Stimulated activated CD8-positive, alpha-beta memory T cell treated with anti-CD3 and anti-CD28 coated beads, Interleukin-2, amount 100 ng/mL, for 1 hour (primary cell): ENCODE measurements around the gene BRD7.

Experiments used
- DNase-seq, 2 donors: peaks; one replicate each; pipeline ENCODE4 v3.0.0-alpha.2; 2020; ENCODE audit warnings: low read depth in 2 of 2

Gene BRD7

DNA sequence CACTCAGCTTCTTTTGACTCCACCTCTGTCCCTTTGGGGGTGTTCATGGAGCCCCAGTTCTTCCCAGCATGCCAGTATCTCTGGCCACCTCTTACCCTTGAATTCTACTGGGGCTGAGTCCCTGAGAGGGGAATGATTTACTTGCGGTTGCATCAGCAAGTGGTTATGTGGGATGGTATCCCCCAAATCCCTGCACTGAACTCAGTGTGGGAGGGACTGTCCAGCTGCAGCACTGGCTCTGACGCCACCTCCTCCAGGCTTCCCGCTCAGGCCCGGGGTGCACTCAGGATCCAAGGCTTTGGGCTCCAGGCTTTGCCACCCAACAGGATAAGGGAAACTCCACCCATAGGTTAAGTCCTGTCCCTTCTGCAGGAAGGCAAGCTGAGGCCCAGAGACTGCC, 21.1 kb upstream of the BRD7 start:
- no peak for DNase-seq

GRCh38 chr16:50388496-50388895, 19.7 kb upstream of the BRD7 start:
- no peak for DNase-seq

- no peak for DNase-seq
Observed at GRCh38 chr16:50386774-50387173, 18.0 kb upstream of the BRD7 start.

GRCh38 chr16:50386139-50386538, 17.4 kb upstream of the BRD7 start:
- DNase-seq, result no peak

DNA sequence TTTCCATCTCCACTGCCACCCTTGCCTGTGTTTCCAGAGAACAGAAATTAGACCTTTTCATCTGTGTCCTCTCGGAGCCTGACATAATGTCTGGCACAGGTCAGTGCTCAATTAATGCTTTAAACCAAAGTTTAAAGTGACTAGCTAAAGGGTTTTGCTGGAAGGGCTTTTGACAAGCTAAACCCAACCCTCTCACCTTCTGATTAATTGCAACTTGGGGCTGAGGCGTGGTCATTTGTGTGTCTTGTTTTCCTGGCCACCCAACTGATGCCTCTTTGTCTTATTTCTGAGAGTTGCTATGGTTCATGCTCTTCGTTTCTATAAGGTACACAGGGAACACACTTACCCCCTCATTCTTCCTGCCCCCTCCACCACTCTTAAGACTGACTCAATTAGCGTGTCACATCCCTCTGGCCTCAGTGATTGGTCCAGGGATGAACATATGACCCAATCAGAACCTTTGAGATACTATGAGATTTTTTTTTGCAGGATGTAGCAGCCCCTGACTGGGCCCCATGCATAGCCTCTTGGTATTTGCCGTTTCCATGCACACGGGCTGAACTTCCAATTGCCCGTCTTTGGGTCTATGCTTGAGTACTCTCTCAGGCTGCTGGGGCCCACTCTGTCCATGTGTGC, 15.8 kb upstream of the BRD7 start:
- DNase-seq, result no peak

- DNase-seq, result no peak
Observed at GRCh38 chr16:50381679-50382440, 13.1 kb upstream of the BRD7 start.

GRCh38 chr16:50378417-50378816, 9.6 kb upstream of the BRD7 start:
- no peak for DNase-seq

DNA sequence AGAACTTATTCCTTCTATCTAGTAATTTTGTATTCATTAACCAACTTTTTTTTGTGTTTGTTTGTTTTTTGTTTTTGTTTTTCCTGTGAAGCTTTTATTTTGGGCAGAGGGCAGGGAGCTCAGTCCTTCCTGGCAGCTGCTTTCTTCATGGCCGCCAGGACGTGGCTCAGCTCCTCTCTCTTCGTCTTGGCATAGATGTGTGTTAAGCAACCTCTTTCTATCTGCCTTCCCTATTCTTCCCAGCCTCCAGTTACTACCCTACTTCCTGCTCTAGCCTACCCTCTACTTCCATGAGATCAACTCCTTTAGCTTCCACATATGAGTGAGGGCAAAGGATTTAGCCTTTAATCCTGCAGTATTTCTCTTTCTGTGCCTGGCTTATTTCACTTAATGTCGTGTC, 8.2 kb upstream of the BRD7 start:
- DNase-seq, result no peak

- no peak for DNase-seq
Observed at GRCh38 chr16:50373780-50374179, 5.0 kb upstream of the BRD7 start.

- DNase-seq, result no peak
Observed at GRCh38 chr16:50373345-50373701, 4.5 kb upstream of the BRD7 start.

- no peak for DNase-seq
Observed at GRCh38 chr16:50372611-50373344, 4.0 kb upstream of the BRD7 start.

DNA sequence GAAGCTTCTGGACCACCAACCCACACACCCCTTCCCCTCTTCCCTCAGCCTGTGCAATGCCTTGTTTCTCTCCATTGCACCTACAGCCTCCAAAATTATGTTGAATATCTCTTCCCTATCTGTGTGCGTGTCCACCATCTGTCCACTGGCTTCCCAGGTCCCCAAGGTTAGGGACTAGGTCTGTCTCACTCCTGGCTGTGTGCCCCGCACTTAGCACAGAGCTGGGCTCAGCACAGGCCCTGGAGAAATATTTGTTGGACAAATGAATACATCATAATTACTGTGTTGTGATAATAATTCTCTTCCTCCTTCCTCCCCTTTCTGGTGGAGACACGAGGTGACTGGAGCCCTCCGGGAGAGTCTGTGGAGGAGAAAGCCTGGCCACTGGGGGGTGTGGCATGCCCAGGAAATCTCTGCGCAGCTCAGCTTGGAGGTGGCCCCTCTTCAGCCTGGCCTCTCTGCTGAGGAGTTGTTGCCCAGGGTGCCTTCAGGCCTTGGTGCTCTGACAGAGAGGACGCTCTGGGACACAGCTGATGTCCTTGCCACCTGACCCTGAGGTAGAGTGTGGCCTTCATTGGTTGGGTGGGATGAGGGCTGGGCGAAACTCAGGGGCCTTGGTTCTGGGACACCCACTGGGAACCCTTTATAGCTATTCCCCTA, 3.3 kb upstream of the BRD7 start:
- DNase-seq, result no peak

DNA sequence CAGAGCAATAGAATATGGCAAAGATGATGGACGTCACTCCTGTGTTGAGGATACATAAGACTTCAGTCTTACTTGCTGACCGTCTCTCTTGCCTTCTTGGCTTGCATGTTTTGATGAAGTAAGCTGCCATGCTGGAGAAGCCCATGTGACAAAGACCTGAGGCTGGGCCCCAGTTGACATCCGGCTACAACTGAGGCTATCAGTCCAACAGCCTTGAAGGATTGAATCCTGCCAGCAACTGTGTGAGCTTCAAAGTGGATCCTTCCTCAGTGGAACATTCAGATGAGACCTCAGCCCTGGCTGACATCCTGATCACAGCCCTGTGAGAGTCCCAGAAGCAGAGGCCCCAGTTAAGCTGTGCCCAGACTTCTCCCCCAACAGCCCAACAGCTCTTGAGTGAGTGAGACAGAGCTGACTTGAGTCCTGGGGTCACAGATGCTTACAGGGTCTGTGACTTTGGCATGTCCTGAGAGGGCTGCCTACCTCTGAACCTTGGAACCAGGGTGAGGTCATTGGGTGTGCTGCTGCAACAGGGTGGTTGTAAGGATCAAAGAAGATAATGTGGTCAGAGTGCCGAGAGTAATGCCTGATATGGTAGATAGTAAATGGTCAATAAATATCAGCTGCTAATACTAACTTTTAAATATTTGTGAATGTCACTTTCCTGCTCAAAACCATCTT, 2.4 kb upstream of the BRD7 start:
- DNase-seq, result no peak

DNA sequence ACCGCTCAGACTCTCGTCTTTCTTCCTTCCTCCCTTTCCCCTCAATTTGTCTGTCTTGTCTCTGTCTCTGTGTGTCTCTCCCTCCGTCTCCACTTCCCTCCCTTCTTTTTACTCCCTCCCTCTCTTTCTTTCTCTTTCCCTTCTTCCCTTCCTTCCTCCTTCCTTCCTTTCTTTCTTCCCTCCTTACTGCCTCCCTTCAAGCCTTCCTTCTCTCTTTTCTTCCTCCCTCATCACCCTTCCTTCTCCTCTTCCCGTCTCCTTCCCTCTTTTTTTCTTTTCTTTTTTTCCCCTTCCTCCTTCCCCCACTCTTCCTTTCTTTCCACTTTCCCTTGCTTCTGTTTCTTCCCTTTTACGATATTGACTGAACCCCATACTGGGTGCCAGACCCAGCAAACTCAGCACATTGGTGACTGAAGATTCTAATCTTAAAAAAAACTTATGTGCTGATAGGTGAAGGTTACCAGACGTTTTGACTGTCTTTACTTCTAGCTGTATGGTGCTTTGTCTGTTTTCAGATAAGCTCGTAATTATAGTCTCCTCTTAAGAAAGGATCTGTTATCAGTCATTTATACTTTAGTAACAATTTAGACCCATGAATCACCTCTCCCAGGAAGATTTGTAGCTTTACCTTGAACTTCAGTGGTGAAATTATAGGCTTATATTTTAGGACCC, 481 bp upstream of the BRD7 start:
- no peak for DNase-seq

GRCh38 chr16:50367777-50368409, 895 bp downstream of the BRD7 start:
- no peak for DNase-seq

DNA sequence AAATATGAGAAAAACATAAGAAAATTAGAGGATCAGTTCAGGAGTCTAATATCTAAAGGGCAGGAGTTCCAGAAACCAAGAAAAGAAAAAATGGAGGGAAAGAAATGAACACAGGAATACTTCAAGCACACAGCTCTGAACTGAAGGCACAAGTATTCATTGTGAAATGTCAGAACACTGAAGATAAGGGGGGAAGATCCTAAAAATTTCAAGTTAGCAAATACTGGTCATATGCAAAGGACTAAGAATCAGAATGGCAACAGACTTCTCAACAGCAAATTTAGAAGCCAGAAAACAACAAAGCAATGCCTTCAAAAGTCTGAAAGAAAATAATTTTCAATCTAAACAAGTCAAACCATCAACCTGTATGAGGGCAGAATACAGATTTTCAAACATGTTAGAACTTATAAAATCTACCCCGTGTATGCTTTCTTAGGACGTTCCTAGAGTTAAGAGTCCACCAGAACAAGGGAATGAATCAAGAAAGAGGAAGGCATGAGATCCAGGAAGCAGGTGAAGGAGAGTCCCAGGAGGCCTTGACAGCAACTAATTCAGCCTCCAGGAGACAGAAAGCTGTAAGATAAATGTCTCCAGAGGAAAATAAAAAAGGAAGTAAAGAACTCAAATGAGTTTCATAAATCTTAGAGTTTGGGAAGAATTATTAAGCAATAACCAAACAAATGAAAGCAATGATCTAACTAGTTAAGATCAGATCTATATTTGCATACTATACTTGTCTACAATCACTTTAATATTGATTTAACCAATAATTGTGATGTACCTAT, 2.8 kb downstream of the BRD7 start:
- no peak for DNase-seq

DNA sequence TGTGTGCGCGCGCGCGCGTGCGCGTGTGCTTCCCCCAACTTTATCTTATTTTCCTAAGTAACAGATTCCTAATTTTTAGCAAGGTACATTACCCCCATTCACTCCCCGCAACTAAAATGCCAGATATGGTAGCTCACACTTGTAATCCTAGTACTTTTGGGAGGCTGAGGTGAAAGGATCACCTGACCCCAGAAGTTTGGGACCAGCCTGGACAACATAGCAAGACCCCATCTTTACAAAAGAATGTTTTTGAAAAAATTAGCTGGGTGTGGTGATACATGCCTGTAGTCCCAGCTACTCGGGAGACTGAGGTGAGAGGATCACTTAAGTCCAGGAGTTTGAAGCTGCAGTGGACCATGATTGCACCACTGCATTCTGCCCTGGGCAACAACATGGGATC, 5.1 kb downstream of the BRD7 start:
- DNase-seq, result no peak

GRCh38 chr16:50360779-50361178, 8.0 kb downstream of the BRD7 start:
- DNase-seq, result no peak

DNA sequence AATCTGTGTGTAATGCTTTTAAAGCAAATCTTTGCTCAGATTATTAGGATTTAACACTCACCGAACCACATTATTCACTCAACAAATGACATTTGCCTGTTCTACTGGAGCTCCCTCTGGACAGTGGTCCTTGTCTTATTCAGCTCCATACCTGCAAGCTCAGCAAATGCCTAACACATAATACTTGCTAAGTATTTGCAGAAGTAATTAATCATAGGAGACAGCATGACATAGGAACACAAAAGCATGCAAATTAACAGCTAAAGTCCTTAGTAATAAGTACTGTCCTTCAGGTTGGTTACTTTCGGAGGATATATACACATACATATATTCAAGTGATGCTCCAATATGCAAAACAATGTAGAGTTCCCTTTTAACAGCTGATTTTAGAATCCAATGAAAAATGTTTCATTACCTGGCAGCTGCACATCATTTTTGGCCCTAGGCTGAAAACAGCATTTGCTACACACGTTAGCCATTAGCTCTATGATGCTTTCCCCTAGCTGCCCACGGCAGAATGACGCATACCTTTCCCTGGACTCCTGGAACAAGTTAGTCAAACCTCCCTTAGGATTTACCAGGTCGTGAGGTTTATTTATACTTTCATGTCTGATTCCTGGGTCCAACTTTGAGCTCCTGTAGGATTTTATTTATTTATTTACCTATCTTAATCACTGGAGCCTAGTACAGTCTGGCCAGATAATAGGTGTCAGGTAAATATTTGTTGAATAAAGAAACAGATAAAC, 8.6 kb downstream of the BRD7 start:
- no peak for DNase-seq
